ENCODE data around the gene ELOA. TPM values are rescaled to one million over a fixed set of nuclear protein-coding genes. Genes with fewer than 3 reads are reported as not detected.

Gene ELOA
- total and polyA plus RNA-seq, 2 donors (not counting 1 experiment from before 2014, with no cell fraction given) = 12.9 to 56.6 TPM

GRCh38 chr1:23805025-23805424 is 61.8 kb downstream of the ELOA start:
- H3K27ac ChIP-seq (ENCODE audit: low read length in 2 of 2) = no peak overlapping the region
- no peak overlapping the region for H3K27ac Mint-ChIP-seq
- WGBS (ENCODE audit: insufficient coverage) = 100% methylated on average over 2 of the region's 2 CpGs
- no peaks in the 10 kb centered on the region for H3K27me3 ChIP-seq (replicated peaks in 1 of 4; ENCODE audit: control extremely low read depth in 1 of 4, control insufficient read depth in 3 of 4, insufficient read depth in 4 of 4, low read length in 3 of 4)
- no peaks in the 10 kb centered on the region for H3K27me3 Mint-ChIP-seq
- peaks cover 2% of the 10 kb centered on the region for H3K79me2 ChIP-seq (ENCODE audit: control insufficient read depth, insufficient read depth, low read length)
- no peaks in the 10 kb centered on the region for H4K20me1 ChIP-seq (ENCODE audit: control insufficient read depth, insufficient read depth, low read length, poor library complexity, severe bottlenecking)
- no peak overlapping the region for H3K4me3 ChIP-seq (ENCODE audit: control extremely low read depth in 1 of 5, extremely low read depth in 1 of 5, insufficient read depth in 1 of 5, low read depth in 2 of 5, low read length in 4 of 5)
- TF ChIP-seq EZH2 (IDR thresholded peaks at IDR 0.05; ENCODE audit: borderline replicate concordance, insufficient read depth, low read depth, low read length, poor library complexity, severe bottlenecking) = no peak
- no peak for TF ChIP-seq CTCF (IDR thresholded peaks at IDR 0.05)
- H3K4me2 ChIP-seq (replicated peaks; ENCODE audit: low read depth, low read length, poor library complexity, severe bottlenecking) = no peak overlapping the region
- no peak overlapping the region for H3K9ac ChIP-seq (ENCODE audit: low read length)
- DNase-seq = no peak
- H3K9me3 ChIP-seq (ENCODE audit: control extremely low read depth in 1 of 3, control insufficient read depth in 2 of 3, insufficient read depth in 1 of 3, low read length in 2 of 3) = peaks cover 0 to 3% (median 0%) of the 10 kb centered on the region in 3 donors
- H3K4me1 ChIP-seq (ENCODE audit: control insufficient read depth in 2 of 2, insufficient read depth in 2 of 2, low read length in 2 of 2) = peaks cover 12 to 17% of the 10 kb centered on the region in 2 donors
- peaks cover 2 to 18% of the 10 kb centered on the region in 2 experiments for H3K36me3 ChIP-seq (replicated peaks in 1 of 2; ENCODE audit: control extremely low read depth in 1 of 2, control insufficient read depth in 1 of 2, extremely low read depth in 1 of 2, insufficient read depth in 2 of 2, low read length in 1 of 2)
- POLR2A ChIA-PET = no interaction called here
- H3K4me3 Mint-ChIP-seq = no peak overlapping the region
- intact Hi-C loops (cut with micrococcal nuclease) = no loop called here
- no peak for ATAC-seq (ENCODE audit: low read depth)
- H3K4me1 Mint-ChIP-seq = peaks cover 17% of the 10 kb centered on the region
- H3K9me3 Mint-ChIP-seq (ENCODE audit: insufficient read depth) = no peaks in the 10 kb centered on the region
- no peak overlapping the region for H2AFZ ChIP-seq (ENCODE audit: insufficient read depth, low read depth, low read length, poor library complexity, severe bottlenecking)
- CTCF ChIA-PET = interaction anchor here (1.0 to 1.6 kb wide), 2 partner anchors 112 to 223 kb away, joined by 4 to 8 read pairs; no protein-coding TSS in a partner anchor

GRCh38 chr1:23806280-23806679 is 63.0 kb downstream of the ELOA start:
- no peak overlapping the region for H3K4me3 ChIP-seq (ENCODE audit: control extremely low read depth in 1 of 5, extremely low read depth in 1 of 5, insufficient read depth in 1 of 5, low read depth in 2 of 5, low read length in 4 of 5)
- DNase-seq (no peak), ATAC-seq (ENCODE audit: low read depth) (no peak)
- peaks cover 2 to 20% of the 10 kb centered on the region in 2 experiments for H3K36me3 ChIP-seq (replicated peaks in 1 of 2; ENCODE audit: control extremely low read depth in 1 of 2, control insufficient read depth in 1 of 2, extremely low read depth in 1 of 2, insufficient read depth in 2 of 2, low read length in 1 of 2)
- no peak overlapping the region for H3K9ac ChIP-seq (ENCODE audit: low read length)
- intact Hi-C loops (cut with micrococcal nuclease) = no loop called here
- no peak overlapping the region for H3K27ac ChIP-seq (ENCODE audit: low read length in 2 of 2)
- no peak overlapping the region for H2AFZ ChIP-seq (ENCODE audit: insufficient read depth, low read depth, low read length, poor library complexity, severe bottlenecking)
- peaks cover 25% of the 10 kb centered on the region for H3K4me1 Mint-ChIP-seq
- H3K27me3 ChIP-seq (replicated peaks in 1 of 4; ENCODE audit: control extremely low read depth in 1 of 4, control insufficient read depth in 3 of 4, insufficient read depth in 4 of 4, low read length in 3 of 4) = no peaks in the 10 kb centered on the region
- H3K27me3 Mint-ChIP-seq = no peaks in the 10 kb centered on the region
- H3K4me2 ChIP-seq (replicated peaks; ENCODE audit: low read depth, low read length, poor library complexity, severe bottlenecking) = no peak overlapping the region
- no peaks in the 10 kb centered on the region for H3K79me2 ChIP-seq (ENCODE audit: control insufficient read depth, insufficient read depth, low read length)
- 93% methylated on average over 6 of the region's 6 CpGs for WGBS (ENCODE audit: insufficient coverage)
- peak overlapping the region; percentile 37 for H3K27ac Mint-ChIP-seq
- H4K20me1 ChIP-seq (ENCODE audit: control insufficient read depth, insufficient read depth, low read length, poor library complexity, severe bottlenecking) = no peaks in the 10 kb centered on the region
- H3K9me3 ChIP-seq (ENCODE audit: control extremely low read depth in 1 of 3, control insufficient read depth in 2 of 3, insufficient read depth in 1 of 3, low read length in 2 of 3) = no peaks in the 10 kb centered on the region
- ChIA-PET CTCF (interaction anchor here (1.3 to 1.6 kb wide), 4 partner anchors 28 to 151 kb away, joined by 3 to 8 read pairs (median 5); partner anchors contain the start of gene PITHD1), POLR2A (interaction anchor here (1.7 kb wide), 1 partner anchor 110 kb away, joined by 3 read pairs; no protein-coding TSS in a partner anchor)
- no peak overlapping the region for H3K4me3 Mint-ChIP-seq
- peaks cover 21 to 25% of the 10 kb centered on the region in 2 donors for H3K4me1 ChIP-seq (ENCODE audit: control insufficient read depth in 2 of 2, insufficient read depth in 2 of 2, low read length in 2 of 2)
- H3K9me3 Mint-ChIP-seq (ENCODE audit: insufficient read depth) = no peaks in the 10 kb centered on the region
- no peak for TF ChIP-seq CTCF (IDR thresholded peaks at IDR 0.05)
- TF ChIP-seq EZH2 (IDR thresholded peaks at IDR 0.05; ENCODE audit: borderline replicate concordance, insufficient read depth, low read depth, low read length, poor library complexity, severe bottlenecking) = no peak
